Kidney epithelial cell (primary cell): ENCODE measurements around the gene DENND4B. TPM values are rescaled to one million over a fixed set of nuclear protein-coding genes. Genes with fewer than 3 reads are reported as not detected.

Experiments used
- DNase-seq: peaks from one replicate; pipeline ENCODE4 v3.0.0-alpha.2; 2010; ENCODE audit warnings: low read depth
- H3K27me3 ChIP-seq: 2 replicates; pipeline ENCODE4 v1.6.0; 2011; ENCODE audit warnings: low read length; ENCODE audit not compliant: control insufficient read depth, insufficient read depth
- H3K36me3 ChIP-seq: 2 replicates; pipeline ENCODE4 v1.5.1; 2011; ENCODE audit warnings: low read length; ENCODE audit not compliant: control insufficient read depth, insufficient read depth
- H3K4me3 ChIP-seq: 2 replicates; pipeline ENCODE4 v1.5.1; 2011; ENCODE audit warnings: low read depth, mild to moderate bottlenecking, control low read depth, low read length
- CTCF ChIP-seq: IDR thresholded peaks from 2 replicates; pipeline ENCODE4 v1.5.1; 2011; ENCODE audit warnings: mild to moderate bottlenecking, moderate library complexity, low read length, control low read depth, inconsistent platforms; ENCODE audit not compliant: insufficient read depth, poor library complexity, severe bottlenecking
- total RNA-seq: library from RNA; depleted of rRNA; stranded (reverse); fragments of >200 nt; gene quantifications from 2 replicates; pipeline ENCODE4 v1.2.3, GENCODE V29; 2015

Gene DENND4B
- total RNA-seq, 1 donor from 2014 or later: 25.1 TPM

GRCh38 chr1:153973525-153973924 is 27.0 kb upstream of the DENND4B start:
- TF ChIP-seq CTCF: no peak
- no peaks in the 10 kb centered on the region for H3K27me3 ChIP-seq
- H3K36me3 ChIP-seq: no peaks in the 10 kb centered on the region
- no peak for DNase-seq
- no peak overlapping the region for H3K4me3 ChIP-seq

- no peak for TF ChIP-seq CTCF
- H3K36me3 ChIP-seq: no peaks in the 10 kb centered on the region
- H3K4me3 ChIP-seq: no peak overlapping the region
- no peak for DNase-seq
- H3K27me3 ChIP-seq: no peaks in the 10 kb centered on the region
Observed at GRCh38 chr1:153973071-153973470, 26.6 kb upstream of the DENND4B start.

GRCh38 chr1:153970346-153970745 is 23.8 kb upstream of the DENND4B start:
- H3K27me3 ChIP-seq: no peaks in the 10 kb centered on the region
- DNase-seq: no peak
- H3K36me3 ChIP-seq: no peaks in the 10 kb centered on the region
- no peak overlapping the region for H3K4me3 ChIP-seq
- TF ChIP-seq CTCF: no peak

- no peak for TF ChIP-seq CTCF
- Histone ChIP-seq H3K36me3 (no peaks in the 10 kb centered on the region), H3K27me3 (no peaks in the 10 kb centered on the region), H3K4me3 (no peak overlapping the region)
- DNase-seq: no peak
Observed at GRCh38 chr1:153968972-153969371, 22.5 kb upstream of the DENND4B start.

GRCh38 chr1:153968408-153968807 is 21.9 kb upstream of the DENND4B start:
- H3K4me3 ChIP-seq: peak overlapping the region; percentile 44
- H3K36me3 ChIP-seq: no peaks in the 10 kb centered on the region
- no peak for DNase-seq
- no peaks in the 10 kb centered on the region for H3K27me3 ChIP-seq
- no peak for TF ChIP-seq CTCF

- no peaks in the 10 kb centered on the region for H3K36me3 ChIP-seq
- TF ChIP-seq CTCF: no peak
- no peak for DNase-seq
- no peaks in the 10 kb centered on the region for H3K27me3 ChIP-seq
- peak overlapping the region; percentile 44 for H3K4me3 ChIP-seq
Observed at GRCh38 chr1:153968000-153968363, 21.5 kb upstream of the DENND4B start.
